Prostate gland (tissue), 2 donors: Measurements from ENCODE around the gene NTM. TPM values are rescaled to one million over a fixed set of nuclear protein-coding genes. Genes with fewer than 3 reads are reported as not detected.

ENCODE experiments used
- DNase-seq: peaks from one replicate; pipeline ENCODE4 v3.0.0-alpha.2; 2019; ENCODE audit warnings: low spot score
- H3K27ac ChIP-seq, 2 donors: fragments of 200-600 bp; sonication (generic); 2 replicates each; pipeline ENCODE4 v1.5.1; 2017 to 2019
- H3K27me3 ChIP-seq: fragments of 200-600 bp; sonication (generic); replicated peaks from 2 replicates; pipeline ENCODE4 v1.5.1; 2019; ENCODE audit not compliant: insufficient read depth
- H3K36me3 ChIP-seq, 2 donors: fragments of 200-600 bp; sonication (generic); 1 replicate in 1 of 2; 2 replicates in 1 of 2; pipeline versions ENCODE4 v1.5.1 to v1.8.1; 2017 to 2019
- H3K4me1 ChIP-seq: fragments of 200-600 bp; sonication (generic); replicated peaks from 2 replicates; pipeline ENCODE4 v1.5.1; 2019
- H3K4me3 ChIP-seq, 2 donors: fragments of 200-600 bp; sonication (generic); 2 replicates each; pipeline ENCODE4 v1.5.1; 2017 to 2019
- H3K9me3 ChIP-seq: fragments of 200-600 bp; sonication (generic); 2 replicates; pipeline ENCODE4 v1.5.1; 2017
- CTCF ChIP-seq, 4 experiments: fragments of 200-600 bp in 2 of 4; fragments of 450-650 bp in 2 of 4; sonication (generic) in 2 of 4; IDR thresholded peaks; 1 replicate in 3 of 4; 2 replicates in 1 of 4; pipeline ENCODE4 v1.5.1; 2016 to 2019; ENCODE audit warnings: antibody characterized with exemption in 4 of 4, mild to moderate bottlenecking in 2 of 4, moderate library complexity in 2 of 4
- POLR2A ChIP-seq: fragments of 450-650 bp; IDR thresholded peaks from one replicate; pipeline ENCODE4 v1.6.1; 2016; ENCODE audit warnings: antibody characterized with exemption, mild to moderate bottlenecking
- POLR2AphosphoS5 ChIP-seq: sonication (generic); formaldehyde crosslinking; IDR thresholded peaks from one replicate; pipeline ENCODE4 v1.6.1; 2017; ENCODE audit warnings: antibody characterized with exemption
- WGBS: methylation state at CpG from one replicate; pipeline ENCODE4 v1.1.5; 2018; 5-methylcytosine and 5-hydroxymethylcytosine counted together
- intact Hi-C: fragments of 100-400 bp; cut with DNase I; formaldehyde crosslinking; loops from one replicate; pipeline ENCODE4 v1.14.2; 2022
- total RNA-seq, 2 donors: library from RNA; depleted of rRNA; stranded (reverse); fragments of >200 nt; gene quantifications; one replicate each; pipeline ENCODE4 v1.1.0, GENCODE V29; 2016

The NTM gene
- total RNA-seq, 2 donors from 2014 or later = 7.4 TPM; not detected in 1

GRCh38 chr11:131614631-131615030, 244.2 kb downstream of the NTM start:
- 59% methylated on average over 5 of the region's 5 CpGs for WGBS

GRCh38 chr11:131615611-131616010, 245.2 kb downstream of the NTM start:
- Histone ChIP-seq H3K27ac (no peak overlapping the region), H3K4me3 (no peak overlapping the region), H3K27me3 (no peaks in the 10 kb centered on the region), H3K9me3 (no peaks in the 10 kb centered on the region), H3K4me1 (no peaks in the 10 kb centered on the region), H3K36me3 (no peaks in the 10 kb centered on the region)
- TF ChIP-seq CTCF (IDR thresholded peaks at IDR 0.05) (no peak), POLR2A (no peak), POLR2AphosphoS5 (no peak)
- no peak for DNase-seq
- WGBS = 89% methylated on average over 11 of the region's 11 CpGs
- intact Hi-C loops = no loop called here

More at GRCh38 chr11:131614631-131615030, 244.2 kb downstream of the NTM start:
- no peaks in the 10 kb centered on the region for H3K27me3 ChIP-seq
- DNase-seq = no peak
- no peaks in the 10 kb centered on the region for H3K4me1 ChIP-seq
- no peaks in the 10 kb centered on the region for H3K36me3 ChIP-seq
- TF ChIP-seq CTCF (IDR thresholded peaks at IDR 0.05) = no peak
- no peak for TF ChIP-seq POLR2AphosphoS5
- no peak for TF ChIP-seq POLR2A
- H3K9me3 ChIP-seq = no peaks in the 10 kb centered on the region
- no peak overlapping the region for H3K27ac ChIP-seq
- H3K4me3 ChIP-seq = no peak overlapping the region
- intact Hi-C loops = no loop called here

GRCh38 chr11:131616481-131617140, 246.2 kb downstream of the NTM start:
- WGBS = 39% methylated on average over 9 of the region's 9 CpGs
- no peaks in the 10 kb centered on the region for H3K9me3 ChIP-seq
- intact Hi-C loops = no loop called here
- no peaks in the 10 kb centered on the region for H3K4me1 ChIP-seq
- no peaks in the 10 kb centered on the region for H3K36me3 ChIP-seq
- no peak overlapping the region for H3K4me3 ChIP-seq
- no peak overlapping the region for H3K27ac ChIP-seq
- H3K27me3 ChIP-seq = no peaks in the 10 kb centered on the region
- TF ChIP-seq CTCF (IDR thresholded peaks at IDR 0.05) (no peak), POLR2AphosphoS5 (no peak), POLR2A (no peak)
- DNase-seq = no peak

- Histone ChIP-seq H3K9me3 (no peaks in the 10 kb centered on the region), H3K4me1 (no peaks in the 10 kb centered on the region), H3K27ac (no peak overlapping the region), H3K27me3 (no peaks in the 10 kb centered on the region), H3K4me3 (no peak overlapping the region), H3K36me3 (no peaks in the 10 kb centered on the region)
- TF ChIP-seq CTCF (IDR thresholded peaks at IDR 0.05) (no peak), POLR2A (no peak), POLR2AphosphoS5 (no peak)
- intact Hi-C loops = no loop called here
- no peak for DNase-seq
- 87% methylated on average over 5 of the region's 5 CpGs for WGBS
Measured at GRCh38 chr11:131618201-131618600, 247.8 kb downstream of the NTM start.

- Histone ChIP-seq H3K4me1 (no peaks in the 10 kb centered on the region), H3K4me3 (no peak overlapping the region), H3K27ac (no peak overlapping the region), H3K27me3 (no peaks in the 10 kb centered on the region), H3K36me3 (no peaks in the 10 kb centered on the region), H3K9me3 (no peaks in the 10 kb centered on the region)
- DNase-seq = no peak
- WGBS = 89% methylated on average over 8 of the region's 8 CpGs
- intact Hi-C loops = no loop called here
- no peak for TF ChIP-seq POLR2A
Measured at GRCh38 chr11:131622193-131622592, 251.8 kb downstream of the NTM start.
